IPS DF 6.9 (cell line): ENCODE data around the gene LCE2C.
"Not testable (repeated sequence)": the region's sequence is repeated elsewhere in the genome, so short reads cannot be mapped to it uniquely, and the experiment has no call there.

ENCODE experiments used
- DNase-seq: peaks from one replicate; pipeline ENCODE4 v3.0.0-alpha.2; 2013; ENCODE audit warnings: low read depth, low spot score
- H3K27ac ChIP-seq: one replicate; pipeline ENCODE4 v1.5.1; 2013; ENCODE audit warnings: low read length, control low read depth
- H3K27me3 ChIP-seq: 2 replicates; pipeline ENCODE4 v1.6.1; 2013; ENCODE audit warnings: mild to moderate bottlenecking, low read length; ENCODE audit not compliant: control insufficient read depth, insufficient read depth
- H3K36me3 ChIP-seq: 2 replicates; pipeline ENCODE4 v1.6.1; 2013; ENCODE audit warnings: low read length; ENCODE audit not compliant: control insufficient read depth, insufficient read depth
- H3K4me1 ChIP-seq: 2 replicates; pipeline ENCODE4 v1.6.1; 2013; ENCODE audit warnings: low read length; ENCODE audit not compliant: control insufficient read depth, insufficient read depth
- H3K4me3 ChIP-seq: 2 replicates; pipeline ENCODE4 v1.5.1; 2013; ENCODE audit warnings: mild to moderate bottlenecking, low read length
- H3K9me3 ChIP-seq: 2 replicates; pipeline ENCODE4 v1.6.1; 2013; ENCODE audit warnings: low read length, inconsistent platforms; ENCODE audit not compliant: control insufficient read depth, insufficient read depth
- WGBS: extraction: QIAGEN DNeasy Blood & Tissue Kit; methylation state at CpG from one replicate; pipeline ENCODE4 v1.1.7; 2013; ENCODE audit warnings: mixed read lengths, missing lambda C conversion rate; ENCODE audit not compliant: insufficient read length, insufficient coverage; 5-methylcytosine and 5-hydroxymethylcytosine counted together

Gene LCE2C

DNA sequence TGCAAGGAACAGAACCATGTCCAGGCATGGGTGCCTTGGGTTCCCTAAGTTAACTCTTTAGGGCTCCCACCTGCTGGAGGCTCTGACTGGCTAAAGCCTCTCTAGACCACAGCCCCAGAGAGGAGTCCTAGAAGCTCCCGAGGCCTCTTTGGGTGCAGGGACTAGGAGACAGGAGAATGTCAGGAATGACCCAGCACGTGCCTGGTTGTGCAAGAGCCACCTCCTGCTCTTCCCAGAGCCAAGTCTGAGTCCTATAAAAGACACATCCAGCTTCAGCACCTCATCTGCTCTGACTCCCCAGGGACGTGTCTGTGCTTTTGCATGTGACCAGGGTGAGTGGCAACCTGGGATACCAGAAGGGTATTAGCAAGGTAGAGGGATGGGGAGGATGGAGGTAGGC lies 12.0 kb upstream of the LCE2C start, which contains the start of gene LCE2D:
LCE2D (plus strand) TSS at position 283 of the 400 bp plus-strand sequence. CDS start 726 bp downstream, outside the sequence.
- H3K27me3 ChIP-seq = no peaks in the 10 kb centered on the region
- H3K36me3 ChIP-seq = no peaks in the 10 kb centered on the region
- no peaks in the 10 kb centered on the region for H3K4me1 ChIP-seq
- no peak within 1 kb of the TSS for H3K27ac ChIP-seq
- no CpG with 5 or more reads among the region's 3 CpGs for WGBS
- H3K9me3 ChIP-seq = peaks cover 14% of the 10 kb centered on the region
- H3K4me3 ChIP-seq = no peak within 1 kb of the TSS
- no peak for DNase-seq

DNA sequence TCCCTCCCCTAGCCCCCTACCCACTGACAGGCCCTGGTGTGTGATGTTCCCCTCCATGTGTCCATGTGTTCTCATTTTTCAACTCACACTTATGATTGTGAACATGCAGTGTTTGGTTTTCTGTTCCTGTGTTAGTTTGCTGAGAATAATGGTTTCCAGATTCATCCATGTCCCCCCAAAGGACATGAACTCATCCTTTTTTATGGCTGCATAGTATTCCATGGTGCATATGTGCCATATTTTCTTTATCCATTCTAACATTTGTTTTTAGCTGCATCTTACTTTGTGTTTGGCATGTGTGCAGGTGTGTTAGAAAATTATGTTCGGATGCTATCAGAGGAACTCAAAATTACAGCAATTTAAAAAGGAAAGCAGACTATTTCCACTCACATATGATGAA lies 8.9 kb upstream of the LCE2C start:
- peaks cover 14% of the 10 kb centered on the region for H3K9me3 ChIP-seq
- H3K27me3 ChIP-seq, H3K27ac ChIP-seq, DNase-seq, H3K4me3 ChIP-seq, H3K36me3 ChIP-seq, H3K4me1 ChIP-seq: not testable (repeated sequence)
- no CpG with 5 or more reads among the region's 1 CpG for WGBS

DNA sequence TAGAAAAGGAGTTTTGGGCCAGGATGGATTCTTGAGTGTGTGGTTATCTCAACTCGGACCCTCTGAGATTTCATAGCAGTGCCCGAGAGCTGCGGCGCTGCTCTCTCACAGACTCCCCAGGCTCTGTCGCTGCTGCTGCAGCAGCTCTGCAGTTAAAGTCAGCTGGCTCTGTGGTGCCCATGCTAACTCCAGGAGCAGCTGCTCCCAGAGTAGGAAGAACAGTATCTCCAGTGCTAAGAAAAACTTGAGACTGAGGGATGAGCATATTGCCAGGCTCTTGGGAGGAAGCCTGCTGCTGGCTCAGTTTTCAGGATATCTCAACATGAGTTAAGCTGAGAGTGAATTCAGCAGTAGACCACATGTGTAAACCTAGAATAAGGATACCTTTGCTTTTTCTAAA lies 7.4 kb upstream of the LCE2C start:
- peaks cover 14% of the 10 kb centered on the region for H3K9me3 ChIP-seq
- no peak overlapping the region for H3K27ac ChIP-seq
- H3K27me3 ChIP-seq = no peaks in the 10 kb centered on the region
- WGBS = no CpG with 5 or more reads among the region's 5 CpGs
- no peak overlapping the region for H3K4me3 ChIP-seq
- no peaks in the 10 kb centered on the region for H3K4me1 ChIP-seq
- DNase-seq = no peak
- no peaks in the 10 kb centered on the region for H3K36me3 ChIP-seq

DNA sequence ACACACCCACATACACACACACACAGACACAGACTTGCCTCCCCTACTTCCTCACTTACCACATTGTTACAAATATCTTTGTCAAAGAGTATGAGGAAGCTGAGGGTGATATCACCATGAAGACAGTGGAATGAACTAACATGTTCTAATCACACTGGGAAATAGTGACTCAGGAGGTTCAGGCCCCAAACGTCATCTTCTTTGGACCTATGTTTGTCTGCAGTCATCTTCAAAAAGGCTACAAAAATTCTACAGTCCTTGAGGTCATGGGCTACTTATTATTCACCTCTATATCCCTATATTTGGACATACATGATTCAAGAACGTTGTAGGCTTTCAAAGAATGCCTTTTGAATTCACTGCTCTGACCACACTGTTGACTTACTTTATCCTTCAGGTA lies 2.1 kb upstream of the LCE2C start:
- no peak overlapping the region for H3K27ac ChIP-seq
- H3K9me3 ChIP-seq = no peaks in the 10 kb centered on the region; the same call in 1 of the 2 replicates
- no CpG with 5 or more reads among the region's 2 CpGs for WGBS
- no peaks in the 10 kb centered on the region for H3K27me3 ChIP-seq
- no peak overlapping the region for H3K4me3 ChIP-seq
- DNase-seq = no peak
- H3K4me1 ChIP-seq = no peaks in the 10 kb centered on the region
- H3K36me3 ChIP-seq = no peaks in the 10 kb centered on the region

DNA sequence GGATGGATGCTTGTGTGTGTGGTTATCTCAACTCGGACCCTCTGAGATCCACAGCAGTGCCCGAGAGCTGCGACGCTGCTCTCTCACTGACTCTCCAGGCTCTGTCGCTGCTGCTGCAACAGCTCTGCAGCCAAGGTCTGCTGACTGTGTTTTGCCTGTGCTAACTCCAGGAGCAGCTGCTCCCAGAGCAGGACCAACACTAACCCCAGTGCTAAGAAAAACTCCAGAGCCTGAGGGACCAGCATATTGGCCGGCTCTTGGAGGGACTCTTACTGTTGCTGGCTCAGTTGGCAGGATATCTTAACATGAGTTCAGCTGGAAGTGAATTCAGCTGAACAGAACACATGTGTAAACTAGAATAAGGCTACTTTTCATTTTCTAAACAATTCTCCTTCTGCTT lies 4.4 kb downstream of the LCE2C start:
- no peaks in the 10 kb centered on the region for H3K4me1 ChIP-seq
- H3K4me3 ChIP-seq = no peak overlapping the region
- H3K27ac ChIP-seq = no peak overlapping the region
- no CpG with 5 or more reads among the region's 6 CpGs for WGBS
- H3K27me3 ChIP-seq = no peaks in the 10 kb centered on the region
- no peaks in the 10 kb centered on the region for H3K36me3 ChIP-seq
- DNase-seq = no peak
- peaks cover 7% of the 10 kb centered on the region for H3K9me3 ChIP-seq

DNA sequence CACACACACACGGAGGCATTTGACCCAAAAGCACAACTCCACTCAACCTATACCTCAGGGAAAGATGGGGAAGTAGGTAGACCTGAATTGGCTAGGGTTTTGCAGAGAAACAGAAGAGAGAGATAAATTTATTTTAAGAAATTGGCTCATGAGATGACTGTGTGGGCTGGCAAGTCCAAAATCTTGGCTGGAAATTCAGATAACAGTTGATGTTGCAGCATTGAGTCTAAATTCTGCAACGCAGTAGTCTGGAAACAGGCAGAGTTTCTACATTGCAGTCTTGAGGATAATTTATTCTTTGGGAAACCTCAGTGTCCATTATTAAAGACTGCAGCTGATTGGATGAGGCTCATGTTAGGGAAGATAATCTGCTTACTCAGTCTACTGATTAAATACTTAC lies 6.5 kb downstream of the LCE2C start:
- no peak overlapping the region for H3K27ac ChIP-seq
- H3K9me3 ChIP-seq = peaks cover 9% of the 10 kb centered on the region
- no peaks in the 10 kb centered on the region for H3K4me1 ChIP-seq
- DNase-seq = no peak
- no CpG with 5 or more reads among the region's 2 CpGs for WGBS
- no peaks in the 10 kb centered on the region for H3K27me3 ChIP-seq
- H3K4me3 ChIP-seq = no peak overlapping the region
- no peaks in the 10 kb centered on the region for H3K36me3 ChIP-seq

DNA sequence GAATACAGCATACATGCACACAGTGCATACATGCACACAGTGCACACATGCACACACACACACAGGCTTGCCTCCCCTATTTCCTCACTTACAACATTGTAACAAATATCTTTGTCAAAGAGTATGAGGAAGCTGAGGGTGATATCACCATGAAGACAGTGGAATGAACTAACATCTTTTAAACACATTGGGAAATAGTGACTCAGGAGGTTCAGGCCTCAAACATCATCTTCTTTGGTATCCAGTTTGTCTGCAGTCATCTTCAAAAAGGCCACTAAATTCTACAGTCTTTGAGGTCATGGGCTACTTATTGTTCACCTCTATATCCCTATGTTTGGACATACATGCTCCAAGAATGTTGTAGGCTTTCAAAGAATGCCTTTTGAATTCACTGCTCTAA lies 8.8 kb downstream of the LCE2C start:
- no peak for DNase-seq
- Histone ChIP-seq H3K4me3 (no peak overlapping the region), H3K9me3 (peaks cover 12% of the 10 kb centered on the region)

DNA sequence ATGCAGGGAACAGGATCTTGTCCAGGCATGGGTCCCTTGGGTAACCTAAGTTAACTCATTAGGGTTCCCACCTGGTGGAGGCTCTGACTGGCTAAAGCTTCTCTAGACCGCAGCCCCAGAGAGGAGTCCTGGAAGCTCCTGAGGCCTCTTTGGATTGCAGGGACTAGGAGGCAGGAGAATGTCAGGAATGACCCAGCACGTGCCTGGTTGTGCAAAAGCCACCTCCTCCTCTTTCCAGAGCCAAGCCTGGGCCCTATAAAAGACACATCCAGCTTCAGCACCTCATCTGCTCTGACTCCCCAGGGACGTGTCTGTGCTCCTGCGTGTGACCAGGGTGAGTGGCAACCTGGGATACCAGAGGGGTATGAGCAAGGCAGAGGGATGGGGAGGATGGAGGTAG lies 10.7 kb downstream of the LCE2C start, which contains the start of gene LCE2B:
LCE2B (plus strand) TSS at position 301 of the 400 bp plus-strand sequence. CDS start 721 bp downstream, outside the sequence.
- WGBS = no CpG with 5 or more reads among the region's 4 CpGs
- not testable (repeated sequence) for H3K27ac ChIP-seq, H3K9me3 ChIP-seq, DNase-seq, H3K4me1 ChIP-seq, H3K27me3 ChIP-seq, H3K36me3 ChIP-seq, H3K4me3 ChIP-seq

More for the DNA sequence above, 8.8 kb downstream of the LCE2C start:
- H3K27ac ChIP-seq = no peak overlapping the region
- no peaks in the 10 kb centered on the region for H3K36me3 ChIP-seq
- no peaks in the 10 kb centered on the region for H3K27me3 ChIP-seq
- H3K4me1 ChIP-seq = no peaks in the 10 kb centered on the region

DNA sequence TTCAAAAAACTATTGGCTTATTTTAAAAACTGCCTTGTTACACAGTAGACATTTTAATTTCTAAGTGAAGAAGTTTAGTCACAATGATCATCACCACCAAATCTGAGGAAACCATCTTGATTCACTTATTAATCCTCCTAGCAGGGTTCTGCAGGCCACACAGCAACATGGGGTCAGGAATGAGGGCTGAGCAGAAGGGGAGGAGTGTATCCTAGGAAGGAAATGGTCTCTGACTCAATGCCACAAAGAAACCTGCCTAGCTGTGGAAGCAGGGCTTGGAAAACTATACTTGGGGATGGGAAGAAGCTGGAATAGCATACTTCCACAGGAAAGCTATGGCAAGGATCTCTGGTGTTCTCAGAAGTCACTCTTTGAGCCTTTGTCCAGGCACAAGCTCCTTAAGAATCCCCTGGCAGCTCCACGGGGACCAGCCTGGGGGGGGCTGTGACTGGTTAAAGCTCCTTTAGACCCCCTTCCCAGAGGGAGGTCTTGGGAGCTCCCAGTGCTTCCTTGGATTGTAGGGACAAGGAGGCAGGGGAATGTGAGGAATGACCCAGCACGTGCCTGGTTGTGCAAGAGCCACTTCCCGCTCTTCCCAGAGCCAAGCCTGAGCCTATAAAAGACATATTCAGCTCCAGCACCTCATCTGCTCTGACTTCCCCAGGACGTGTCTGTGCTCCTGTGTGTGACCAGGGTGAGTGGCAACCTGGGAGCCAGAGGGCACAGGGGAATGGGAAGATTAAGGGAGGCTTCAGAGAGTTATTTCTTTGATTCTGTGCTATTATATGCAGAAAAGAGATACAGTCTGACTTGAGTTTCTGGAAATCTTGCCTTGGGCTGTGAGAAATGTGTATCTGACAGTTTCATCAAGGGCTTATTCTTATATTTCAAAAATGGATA lies 22.9 kb downstream of the LCE2C start, which contains the start of gene LCE2A:
LCE2A (plus strand) TSS at position 645 of the 900 bp plus-strand sequence. CDS start 557 bp downstream, outside the sequence.
- no peak for DNase-seq
- peaks cover 5% of the 10 kb centered on the region for H3K9me3 ChIP-seq
- no CpG with 5 or more reads among the region's 4 CpGs for WGBS
- H3K27me3 ChIP-seq = no peaks in the 10 kb centered on the region
- no peak within 1 kb of the TSS for H3K4me3 ChIP-seq
- H3K36me3 ChIP-seq = no peaks in the 10 kb centered on the region
- no peak within 1 kb of the TSS for H3K27ac ChIP-seq
- no peaks in the 10 kb centered on the region for H3K4me1 ChIP-seq

DNA sequence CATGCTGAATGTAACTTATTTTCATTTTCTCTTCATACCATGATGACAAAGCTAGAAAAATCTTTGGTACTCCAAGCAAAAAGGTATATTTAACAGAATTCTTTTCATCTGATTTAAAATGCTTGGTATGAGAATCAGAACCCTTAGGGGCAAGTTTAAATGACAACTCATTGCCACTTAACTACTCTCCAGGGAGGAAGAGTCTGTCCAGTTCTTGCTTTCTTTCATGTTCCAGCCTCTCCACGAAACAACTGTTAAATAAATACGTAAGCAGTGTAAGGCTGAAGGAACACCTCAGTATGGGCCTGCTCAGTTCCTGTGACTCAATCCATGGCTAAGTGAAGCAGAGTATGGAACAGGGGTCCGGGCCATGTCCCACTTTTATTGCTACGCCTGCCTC lies 24.7 kb downstream of the LCE2C start:
- no peaks in the 10 kb centered on the region for H3K36me3 ChIP-seq
- H3K4me1 ChIP-seq = no peaks in the 10 kb centered on the region
- H3K4me3 ChIP-seq = no peak overlapping the region
- peaks cover 5% of the 10 kb centered on the region for H3K9me3 ChIP-seq
- no CpG with 5 or more reads among the region's 4 CpGs for WGBS
- DNase-seq = no peak
- H3K27me3 ChIP-seq = no peaks in the 10 kb centered on the region
- H3K27ac ChIP-seq = no peak overlapping the region

DNA sequence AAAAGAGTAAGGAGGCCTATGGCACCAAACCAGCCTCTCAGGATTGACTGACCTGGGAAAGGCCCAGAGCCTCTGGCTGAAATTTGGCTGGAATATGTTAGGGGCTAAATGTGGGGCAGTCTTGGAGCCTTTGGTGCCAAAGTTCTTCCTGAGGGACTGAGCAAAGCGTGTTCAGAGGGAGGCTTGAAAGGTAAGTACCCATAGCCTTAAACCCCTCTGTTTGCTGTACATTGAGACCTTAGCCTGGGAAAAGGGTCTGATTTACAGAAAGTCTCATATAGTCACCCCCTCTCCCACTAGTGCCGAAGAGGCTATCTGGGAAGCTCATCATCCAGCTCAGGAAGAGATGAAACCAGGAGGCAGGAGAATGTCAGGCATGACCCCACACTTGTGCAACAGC lies 32.8 kb downstream of the LCE2C start, which contains the start of gene LCE4A:
LCE4A (plus strand) TSS at position 301 of the 400 bp plus-strand sequence. CDS start 916 bp downstream, outside the sequence.
- WGBS = no CpG with 5 or more reads among the region's 2 CpGs
- no peaks in the 10 kb centered on the region for H3K27me3 ChIP-seq
- peaks cover 10% of the 10 kb centered on the region for H3K9me3 ChIP-seq

More for the DNA sequence above, 32.8 kb downstream of the LCE2C start, which contains the start of gene LCE4A:
- no peaks in the 10 kb centered on the region for H3K36me3 ChIP-seq
- DNase-seq = no peak
- H3K27ac ChIP-seq = no peak within 1 kb of the TSS
- no peak within 1 kb of the TSS for H3K4me3 ChIP-seq
- H3K4me1 ChIP-seq = no peaks in the 10 kb centered on the region
